ENCODE measurements around the gene PRDM5.

The PRDM5 gene

GRCh38 chr4:120694973-120695372, 227.6 kb downstream of the PRDM5 start:
- no peak for TF ChIP-seq CTCF (IDR thresholded peaks at IDR 0.05; ENCODE audit: insufficient read depth, low read depth, low read length, missing control alignments)
- H3K4me3 ChIP-seq (ENCODE audit: low read length), result no peak overlapping the region
- DNase-seq (ENCODE audit: low read depth), result peak; percentile 86

- H3K4me3 ChIP-seq (ENCODE audit: low read length), result no peak overlapping the region
- TF ChIP-seq CTCF (IDR thresholded peaks at IDR 0.05; ENCODE audit: insufficient read depth, low read depth, low read length, missing control alignments), result no peak
- DNase-seq (ENCODE audit: low read depth), result no peak
These were observed 228.7 kb downstream of the PRDM5 start for GRCh38 chr4:120693816-120694215.

- H3K4me3 ChIP-seq (ENCODE audit: low read length), result no peak overlapping the region
- no peak for TF ChIP-seq CTCF (IDR thresholded peaks at IDR 0.05; ENCODE audit: insufficient read depth, low read depth, low read length, missing control alignments)
- DNase-seq (ENCODE audit: low read depth), result peak; percentile 91
These were observed 229.6 kb downstream of the PRDM5 start for GRCh38 chr4:120692964-120693363.

- DNase-seq (ENCODE audit: low read depth), result no peak
- TF ChIP-seq CTCF (IDR thresholded peaks at IDR 0.05; ENCODE audit: insufficient read depth, low read depth, low read length, missing control alignments), result no peak
- H3K4me3 ChIP-seq (ENCODE audit: low read length), result no peak overlapping the region
These were observed 231.0 kb downstream of the PRDM5 start for GRCh38 chr4:120691536-120691935.

- no peak for TF ChIP-seq CTCF (IDR thresholded peaks at IDR 0.05; ENCODE audit: insufficient read depth, low read depth, low read length, missing control alignments)
- no peak for DNase-seq (ENCODE audit: low read depth)
- H3K4me3 ChIP-seq (ENCODE audit: low read length), result no peak overlapping the region
These were observed 231.4 kb downstream of the PRDM5 start for GRCh38 chr4:120691106-120691505.

- no peak for DNase-seq (ENCODE audit: low read depth)
- no peak for TF ChIP-seq CTCF (IDR thresholded peaks at IDR 0.05; ENCODE audit: insufficient read depth, low read depth, low read length, missing control alignments)
- H3K4me3 ChIP-seq (ENCODE audit: low read length), result no peak overlapping the region
These were observed 233.7 kb downstream of the PRDM5 start for GRCh38 chr4:120688791-120689190.

- DNase-seq (ENCODE audit: low read depth), result no peak
- TF ChIP-seq CTCF (IDR thresholded peaks at IDR 0.05; ENCODE audit: insufficient read depth, low read depth, low read length, missing control alignments), result no peak
- no peak overlapping the region for H3K4me3 ChIP-seq (ENCODE audit: low read length)
These were observed 236.7 kb downstream of the PRDM5 start for GRCh38 chr4:120685756-120686278.
